Endothelial cell of umbilical vein (primary cell): Measurements from ENCODE around the gene KDM4B.

Experiments
- CTCF ChIP-seq, 2 donors: IDR thresholded peaks; 1 replicate in 1 of 2; 2 replicates in 1 of 2; pipeline ENCODE4 v1.5.1; 2011; ENCODE audit warnings: low read length in 2 of 2, mild to moderate bottlenecking in 2 of 2, moderate library complexity in 2 of 2, control low read depth in 1 of 2, inconsistent platforms in 1 of 2, low read depth in 1 of 2; ENCODE audit not compliant: insufficient read depth in 1 of 2; ENCODE audit errors: extremely low read depth in 1 of 2
- EZH2 ChIP-seq: IDR thresholded peaks from 2 replicates; pipeline ENCODE4 v1.6.1; 2012; ENCODE audit warnings: borderline replicate concordance, low read depth, mild to moderate bottlenecking, moderate library complexity, low read length, inconsistent platforms; ENCODE audit not compliant: severe bottlenecking
- POLR2A ChIP-seq: IDR thresholded peaks from 2 replicates; pipeline ENCODE4 v1.6.1; 2012; ENCODE audit warnings: low read depth, mild to moderate bottlenecking, control low read depth, low read length
- POLR2AphosphoS5 ChIP-seq: IDR thresholded peaks from 2 replicates; pipeline ENCODE4 v1.6.1; 2012; ENCODE audit warnings: low read depth, mild to moderate bottlenecking, control low read depth, low read length, moderate library complexity; ENCODE audit not compliant: insufficient read depth

GRCh38 chr19:5132206-5132560 lies 163.3 kb downstream of the KDM4B start:
- TF ChIP-seq POLR2A: no peak
- no peak for TF ChIP-seq CTCF (IDR thresholded peaks at IDR 0.05; ENCODE audit: extremely low read depth in 1 of 2, insufficient read depth in 1 of 2, low read depth in 1 of 2, low read length in 2 of 2)
- TF ChIP-seq POLR2AphosphoS5: no peak
- no peak for TF ChIP-seq EZH2
